GM20000 (cell line): ENCODE results near the gene NKAIN2.

ENCODE experiments used
- DNase-seq: peaks from one replicate; pipeline ENCODE4 v3.0.0; 2012; ENCODE audit warnings: low spot score
- TF ChIP-seq, protein P1 (sequence below): IDR thresholded peaks from 2 replicates; pipeline ENCODE4 v1.5.1; 2012; ENCODE audit warnings: mild to moderate bottlenecking, control low read depth; ENCODE audit errors: extremely low read depth, missing control alignments

NKAIN2 gene

DNA sequence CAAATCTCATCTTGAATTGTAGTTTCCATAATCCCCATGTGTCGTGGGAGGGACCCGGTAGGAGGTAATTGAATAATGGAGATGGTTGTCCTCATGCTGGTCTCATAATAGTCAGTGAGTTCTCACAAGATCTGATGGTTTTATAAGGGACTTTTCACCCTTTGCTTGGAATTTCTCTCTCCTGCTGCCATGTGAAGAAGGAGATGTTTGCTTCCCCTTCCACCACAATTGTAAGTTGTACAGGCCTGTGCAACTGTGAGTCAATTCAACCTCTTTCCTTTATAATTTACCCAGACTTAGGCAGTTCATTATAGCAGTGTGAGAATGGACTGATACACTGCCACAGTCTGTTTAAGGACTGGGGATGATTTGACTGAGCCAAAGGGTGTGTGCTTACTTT is 44.7 kb downstream of the NKAIN2 start:
- TF ChIP-seq, protein P1, sequence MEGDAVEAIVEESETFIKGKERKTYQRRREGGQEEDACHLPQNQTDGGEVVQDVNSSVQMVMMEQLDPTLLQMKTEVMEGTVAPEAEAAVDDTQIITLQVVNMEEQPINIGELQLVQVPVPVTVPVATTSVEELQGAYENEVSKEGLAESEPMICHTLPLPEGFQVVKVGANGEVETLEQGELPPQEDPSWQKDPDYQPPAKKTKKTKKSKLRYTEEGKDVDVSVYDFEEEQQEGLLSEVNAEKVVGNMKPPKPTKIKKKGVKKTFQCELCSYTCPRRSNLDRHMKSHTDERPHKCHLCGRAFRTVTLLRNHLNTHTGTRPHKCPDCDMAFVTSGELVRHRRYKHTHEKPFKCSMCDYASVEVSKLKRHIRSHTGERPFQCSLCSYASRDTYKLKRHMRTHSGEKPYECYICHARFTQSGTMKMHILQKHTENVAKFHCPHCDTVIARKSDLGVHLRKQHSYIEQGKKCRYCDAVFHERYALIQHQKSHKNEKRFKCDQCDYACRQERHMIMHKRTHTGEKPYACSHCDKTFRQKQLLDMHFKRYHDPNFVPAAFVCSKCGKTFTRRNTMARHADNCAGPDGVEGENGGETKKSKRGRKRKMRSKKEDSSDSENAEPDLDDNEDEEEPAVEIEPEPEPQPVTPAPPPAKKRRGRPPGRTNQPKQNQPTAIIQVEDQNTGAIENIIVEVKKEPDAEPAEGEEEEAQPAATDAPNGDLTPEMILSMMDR = no peak
- DNase-seq = no peak

GRCh38 chr6:123849406-123849805 is 45.7 kb downstream of the NKAIN2 start:
- DNase-seq = no peak
- TF ChIP-seq, protein P1 = no peak

- no peak for DNase-seq
- TF ChIP-seq, protein P1 = no peak
Measured at GRCh38 chr6:123850555-123850954, 46.9 kb downstream of the NKAIN2 start.

GRCh38 chr6:123854201-123854600 is 50.5 kb downstream of the NKAIN2 start:
- DNase-seq = no peak
- TF ChIP-seq, protein P1 = no peak

DNA sequence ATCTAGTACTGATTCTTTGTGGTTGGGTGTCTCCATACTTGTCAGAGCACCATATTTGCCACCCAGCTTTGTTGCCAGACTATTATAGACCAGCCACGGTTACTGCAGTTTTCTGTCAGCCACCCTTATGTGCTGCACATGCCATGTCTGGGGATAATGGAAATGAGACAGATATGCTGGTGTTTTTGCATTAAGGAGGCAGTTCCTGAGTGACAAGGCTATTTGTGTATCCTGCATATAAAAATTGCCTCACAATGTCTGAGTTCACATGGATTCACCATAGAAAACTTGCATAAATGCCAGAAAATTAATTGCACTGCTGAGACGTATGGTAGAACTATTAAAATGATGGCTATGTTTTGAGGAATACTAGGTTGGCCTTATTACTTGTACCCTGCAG is 51.8 kb downstream of the NKAIN2 start:
- TF ChIP-seq, protein P1 = no peak
- DNase-seq = no peak

GRCh38 chr6:123859291-123859690 is 55.6 kb downstream of the NKAIN2 start:
- DNase-seq = no peak
- TF ChIP-seq, protein P1 = no peak

DNA sequence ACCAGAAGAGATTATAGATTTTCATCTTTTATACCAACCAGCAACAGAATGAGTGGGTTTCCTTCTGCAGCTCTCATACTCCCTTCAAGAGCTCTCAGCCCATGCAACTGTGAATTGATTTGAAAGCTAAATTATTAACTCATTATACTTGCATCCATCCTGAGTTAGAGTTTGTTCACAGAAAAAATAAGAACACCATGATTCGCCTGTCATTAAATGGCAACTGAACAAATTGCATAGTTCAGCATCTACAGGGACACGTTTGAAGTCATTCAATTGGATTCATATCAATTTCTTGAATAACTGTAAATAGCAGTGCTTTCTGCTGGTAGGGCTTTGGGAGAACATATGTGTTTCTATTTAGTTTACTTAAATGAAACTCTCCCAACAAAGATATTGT is 65.7 kb downstream of the NKAIN2 start:
- TF ChIP-seq, protein P1 = no peak
- DNase-seq = no peak
